HAP-1 (cell line): ENCODE data around the gene GINS1.

Source experiments
- DNase-seq, 2 experiments: peaks; one replicate each; pipeline ENCODE4 v3.0.0-alpha.2; 2016 to 2020; ENCODE audit warnings: low spot score in 2 of 2
- H3K27me3 ChIP-seq: fragments of 250-450 bp; sonication (Bioruptor Pico); 2 replicates; pipeline ENCODE4 v1.5.1; 2020; ENCODE audit warnings: low read depth, mild to moderate bottlenecking, moderate library complexity
- H3K36me3 ChIP-seq: fragments of 250-450 bp; sonication (Bioruptor Pico); replicated peaks from 2 replicates; pipeline ENCODE4 v1.5.1; 2020; ENCODE audit warnings: mild to moderate bottlenecking
- H3K4me1 ChIP-seq: fragments of 250-450 bp; sonication (Bioruptor Pico); 2 replicates; pipeline ENCODE4 v1.5.1; 2020; ENCODE audit warnings: mild to moderate bottlenecking
- H3K4me3 ChIP-seq: fragments of 250-450 bp; sonication (Bioruptor Pico); 2 replicates; pipeline ENCODE4 v1.5.1; 2020; ENCODE audit warnings: mild to moderate bottlenecking, moderate library complexity
- H3K9me3 ChIP-seq: fragments of 250-450 bp; sonication (Bioruptor Pico); 2 replicates; pipeline ENCODE4 v1.5.1; 2020; ENCODE audit warnings: mild to moderate bottlenecking, moderate library complexity
- in situ Hi-C: fragments of 300-500 bp; cut with MboI; formaldehyde crosslinking; loops from 3 replicates; pipeline ENCODE4 v1.14.3; 2020; ENCODE audit warnings: low sequenced_read_pairs, inconsistent platforms, mixed read lengths

Gene GINS1

DNA sequence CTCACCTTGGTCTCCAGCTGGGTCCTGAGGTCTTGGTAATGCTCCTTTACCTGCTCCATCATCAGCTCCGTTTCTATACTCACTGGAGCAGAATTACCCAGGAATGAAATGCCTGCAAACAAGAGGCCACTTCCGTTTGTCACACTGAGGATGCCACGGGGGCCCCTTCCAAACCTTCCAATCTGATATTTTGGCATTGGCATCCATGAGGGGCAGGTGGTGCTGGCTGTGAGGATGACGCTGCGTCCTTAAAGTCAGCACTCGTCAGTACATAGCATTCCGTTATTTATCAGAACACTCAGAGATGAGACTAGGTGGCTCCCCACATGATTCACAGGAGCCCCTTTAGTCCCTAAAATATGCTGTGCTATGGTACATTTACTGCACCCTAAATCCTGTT is 72.7 kb downstream of the GINS1 start:
- Histone ChIP-seq H3K36me3 (no peaks in the 10 kb centered on the region), H3K27me3 (no peaks in the 10 kb centered on the region), H3K9me3 (no peaks in the 10 kb centered on the region), H3K4me1 (no peaks in the 10 kb centered on the region), H3K4me3 (no peak overlapping the region)
- DNase-seq = no peak
- in situ Hi-C loops = no loop called here

DNA sequence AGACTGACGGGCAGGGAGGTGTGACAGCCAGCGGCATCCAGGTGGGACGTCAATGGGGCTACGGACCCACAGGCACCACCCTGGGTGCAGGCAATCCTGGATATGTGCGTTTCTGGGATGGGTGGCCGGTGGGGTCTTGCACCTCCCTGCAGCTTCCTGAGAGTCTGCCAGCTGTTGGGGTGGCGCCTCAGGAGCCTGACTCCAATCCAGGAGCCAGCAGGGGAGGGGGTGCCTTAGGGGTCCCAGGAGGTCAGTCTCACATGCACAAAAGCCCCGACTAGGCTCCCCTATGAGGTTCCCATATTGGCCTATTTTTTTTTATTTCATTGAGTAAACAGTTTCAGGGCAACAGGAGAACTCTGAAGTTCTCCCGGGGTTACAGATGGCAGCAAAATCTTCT is 73.3 kb downstream of the GINS1 start:
- Histone ChIP-seq H3K36me3 (no peaks in the 10 kb centered on the region), H3K9me3 (no peaks in the 10 kb centered on the region), H3K4me1 (no peaks in the 10 kb centered on the region), H3K27me3 (no peaks in the 10 kb centered on the region), H3K4me3 (no peak overlapping the region)
- in situ Hi-C loops = no loop called here
- no peak for DNase-seq

GRCh38 chr20:25481235-25481917 is 73.9 kb downstream of the GINS1 start:
- H3K4me1 ChIP-seq = no peaks in the 10 kb centered on the region
- H3K36me3 ChIP-seq = no peaks in the 10 kb centered on the region
- in situ Hi-C loops = no loop called here
- no peak for DNase-seq
- H3K4me3 ChIP-seq = no peak overlapping the region
- H3K27me3 ChIP-seq = no peaks in the 10 kb centered on the region
- no peaks in the 10 kb centered on the region for H3K9me3 ChIP-seq

DNA sequence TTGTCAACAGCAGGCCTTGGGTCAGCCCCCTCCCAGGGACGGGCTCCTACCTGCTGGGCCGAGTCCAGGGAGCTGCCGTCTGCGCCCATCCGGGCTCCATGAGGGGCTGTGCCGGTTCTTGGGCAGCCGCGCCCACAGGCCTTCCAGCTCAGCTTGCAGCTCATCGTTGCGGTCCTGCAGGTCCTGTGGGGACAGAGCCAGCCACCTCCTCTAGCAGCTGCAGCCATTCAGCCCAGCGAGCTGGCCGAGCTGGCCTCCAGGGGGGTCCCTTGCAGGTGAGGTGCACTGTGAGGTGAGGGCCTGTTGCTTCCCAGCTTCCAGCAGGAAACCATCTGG is 74.4 kb downstream of the GINS1 start:
- H3K27me3 ChIP-seq = no peaks in the 10 kb centered on the region
- H3K4me3 ChIP-seq = no peak overlapping the region
- DNase-seq = no peak
- in situ Hi-C loops = no loop called here
- no peaks in the 10 kb centered on the region for H3K36me3 ChIP-seq
- H3K4me1 ChIP-seq = no peaks in the 10 kb centered on the region
- H3K9me3 ChIP-seq = no peaks in the 10 kb centered on the region

DNA sequence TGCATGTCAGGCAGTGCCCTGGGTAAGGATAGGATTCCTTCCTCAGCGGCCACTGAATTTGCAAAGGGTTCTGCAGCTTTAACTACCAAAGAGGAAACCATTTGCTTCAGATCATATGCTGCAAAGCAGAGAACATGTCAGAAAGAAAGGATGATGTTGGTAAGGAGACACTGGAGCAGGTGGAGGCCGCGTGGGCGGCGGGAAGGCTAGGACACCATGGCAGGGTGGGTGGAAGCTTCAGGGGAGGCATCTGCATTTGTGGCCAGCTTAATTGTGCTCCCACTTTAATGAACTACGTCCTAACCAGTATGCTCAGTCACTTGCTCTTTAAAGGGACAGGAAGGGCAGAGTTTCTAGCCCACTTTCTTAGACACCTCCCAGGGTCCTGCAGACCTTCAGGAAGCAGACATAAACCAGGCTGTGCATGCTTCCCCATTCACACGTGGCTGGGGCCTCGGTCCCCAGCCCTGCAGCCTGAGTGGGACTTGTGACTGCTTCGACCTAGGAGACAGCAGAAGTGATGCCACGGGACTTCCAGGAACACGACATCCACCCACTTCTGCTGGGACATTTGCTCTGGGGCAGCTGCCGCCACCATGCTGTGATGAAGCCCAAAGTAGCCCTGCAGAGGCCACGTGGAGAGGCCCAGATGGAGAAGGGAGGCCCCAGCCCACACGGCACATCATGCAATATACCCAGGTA is 76.1 kb downstream of the GINS1 start:
- no peaks in the 10 kb centered on the region for H3K36me3 ChIP-seq
- in situ Hi-C loops = no loop called here
- no peak overlapping the region for H3K4me3 ChIP-seq
- no peaks in the 10 kb centered on the region for H3K27me3 ChIP-seq
- no peaks in the 10 kb centered on the region for H3K9me3 ChIP-seq
- no peak for DNase-seq
- no peaks in the 10 kb centered on the region for H3K4me1 ChIP-seq

DNA sequence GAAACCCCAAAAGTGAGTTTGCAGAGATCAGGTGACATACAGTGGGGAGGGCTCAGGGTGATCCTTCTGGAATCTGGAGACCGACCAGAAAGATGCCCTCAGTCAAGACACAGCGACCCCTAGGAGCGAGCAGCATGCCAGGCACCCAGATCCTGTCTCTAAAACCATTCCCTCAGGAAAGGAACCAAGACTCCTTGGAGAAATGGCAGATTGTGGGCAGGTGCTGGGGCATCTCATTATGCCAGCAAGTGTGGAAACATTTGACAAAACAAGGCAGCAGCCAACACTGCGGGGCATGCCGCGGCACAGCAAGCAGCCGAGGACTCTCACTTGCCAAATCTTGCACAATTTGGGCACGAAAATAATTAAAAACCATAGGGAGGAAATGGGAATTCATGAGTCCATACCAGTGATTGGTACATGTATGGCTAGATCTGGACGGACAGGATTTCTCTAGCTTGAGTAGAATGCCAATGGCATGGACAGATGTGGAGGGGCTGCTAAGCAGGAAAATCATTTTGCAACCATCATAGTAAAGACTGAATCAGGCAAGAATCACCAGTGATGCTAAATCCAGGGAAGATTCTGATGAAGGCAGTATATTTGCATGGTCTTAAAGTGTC is 76.9 kb downstream of the GINS1 start:
- no peaks in the 10 kb centered on the region for H3K27me3 ChIP-seq
- DNase-seq = peak in 1 of 2 experiments; percentile 50
- in situ Hi-C loops = no loop called here
- no peaks in the 10 kb centered on the region for H3K9me3 ChIP-seq
- no peaks in the 10 kb centered on the region for H3K4me1 ChIP-seq
- no peaks in the 10 kb centered on the region for H3K36me3 ChIP-seq
- H3K4me3 ChIP-seq = no peak overlapping the region

DNA sequence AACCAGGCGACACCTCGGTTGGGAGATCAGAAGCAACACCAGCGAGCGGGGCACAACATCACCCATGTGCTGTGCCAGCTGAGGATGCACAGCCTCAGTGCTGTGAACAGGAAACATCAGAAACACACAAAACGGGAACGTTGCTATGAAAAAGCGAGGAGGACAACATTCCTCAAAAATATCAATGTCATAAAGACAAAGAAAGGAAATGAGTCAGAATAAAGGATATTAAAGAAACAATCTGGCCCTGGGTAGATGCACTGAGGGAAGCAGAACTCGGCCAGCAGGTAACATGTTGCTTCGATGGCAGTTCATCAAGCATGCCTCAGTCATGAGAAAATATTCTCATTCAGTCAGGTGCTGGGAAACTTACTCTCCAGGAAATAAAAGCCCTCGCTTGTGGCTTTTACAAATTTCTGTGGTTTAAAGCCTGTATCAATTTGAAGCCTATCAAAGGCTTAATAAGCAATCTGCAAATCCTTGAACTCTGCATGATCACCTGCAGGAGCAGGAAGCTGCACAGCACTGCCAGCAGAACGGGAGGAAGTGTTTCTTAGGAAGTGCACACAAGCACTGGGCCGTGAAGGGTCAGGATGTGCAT is 77.5 kb downstream of the GINS1 start:
- in situ Hi-C loops = no loop called here
- H3K27me3 ChIP-seq = no peaks in the 10 kb centered on the region
- no peaks in the 10 kb centered on the region for H3K36me3 ChIP-seq
- no peak overlapping the region for H3K4me3 ChIP-seq
- no peak for DNase-seq
- no peaks in the 10 kb centered on the region for H3K4me1 ChIP-seq
- no peaks in the 10 kb centered on the region for H3K9me3 ChIP-seq

- no peaks in the 10 kb centered on the region for H3K4me1 ChIP-seq
- H3K36me3 ChIP-seq = no peaks in the 10 kb centered on the region
- in situ Hi-C loops = no loop called here
- H3K9me3 ChIP-seq = no peaks in the 10 kb centered on the region
- no peak overlapping the region for H3K4me3 ChIP-seq
- no peaks in the 10 kb centered on the region for H3K27me3 ChIP-seq
- no peak for DNase-seq
Measured at GRCh38 chr20:25485872-25486271, 78.4 kb downstream of the GINS1 start.

- Histone ChIP-seq H3K27me3 (no peaks in the 10 kb centered on the region), H3K4me3 (no peak overlapping the region), H3K9me3 (no peaks in the 10 kb centered on the region), H3K4me1 (no peaks in the 10 kb centered on the region), H3K36me3 (no peaks in the 10 kb centered on the region)
- DNase-seq = no peak
- in situ Hi-C loops = no loop called here
Measured at GRCh38 chr20:25486377-25486776, 78.9 kb downstream of the GINS1 start.

GRCh38 chr20:25487306-25487705 is 79.8 kb downstream of the GINS1 start:
- H3K4me3 ChIP-seq = no peak overlapping the region
- no peaks in the 10 kb centered on the region for H3K36me3 ChIP-seq
- H3K9me3 ChIP-seq = no peaks in the 10 kb centered on the region
- in situ Hi-C loops = no loop called here
- H3K4me1 ChIP-seq = no peaks in the 10 kb centered on the region
- DNase-seq = no peak
- H3K27me3 ChIP-seq = no peaks in the 10 kb centered on the region

GRCh38 chr20:25487975-25488374 is 80.5 kb downstream of the GINS1 start:
- H3K27me3 ChIP-seq = no peaks in the 10 kb centered on the region
- DNase-seq = no peak
- no peaks in the 10 kb centered on the region for H3K36me3 ChIP-seq
- in situ Hi-C loops = no loop called here
- H3K4me3 ChIP-seq = no peak overlapping the region
- H3K4me1 ChIP-seq = no peaks in the 10 kb centered on the region
- H3K9me3 ChIP-seq = no peaks in the 10 kb centered on the region

- in situ Hi-C loops = no loop called here
- Histone ChIP-seq H3K4me1 (no peaks in the 10 kb centered on the region), H3K27me3 (no peaks in the 10 kb centered on the region), H3K4me3 (no peak overlapping the region), H3K9me3 (no peaks in the 10 kb centered on the region), H3K36me3 (no peaks in the 10 kb centered on the region)
- no peak for DNase-seq
Measured at GRCh38 chr20:25489221-25489871, 81.9 kb downstream of the GINS1 start.

GRCh38 chr20:25490656-25491445 is 83.4 kb downstream of the GINS1 start:
- H3K9me3 ChIP-seq = no peaks in the 10 kb centered on the region
- H3K36me3 ChIP-seq = no peaks in the 10 kb centered on the region
- no peaks in the 10 kb centered on the region for H3K4me1 ChIP-seq
- H3K27me3 ChIP-seq = no peaks in the 10 kb centered on the region
- in situ Hi-C loops = no loop called here
- no peak overlapping the region for H3K4me3 ChIP-seq
- no peak for DNase-seq
